ENCODE measurements around the gene BCS1L. TPM values are rescaled to one million over a fixed set of nuclear protein-coding genes. Genes with fewer than 3 reads are reported as not detected.

BCS1L gene
- total and polyA plus RNA-seq, 2 of the 8 experiments (the other 6 are each of a cell fraction or from before 2014, with no cell fraction given): 23.7 to 37.1 TPM

GRCh38 chr2:218648787-218649100 is 10.7 kb upstream of the BCS1L start:
- H3K4me1 ChIP-seq (replicated peaks in 1 of 4; ENCODE audit: control insufficient read depth in 3 of 4, insufficient read depth in 4 of 4, low read length in 3 of 4): no peaks in the 10 kb centered on the region
- H2BK20ac ChIP-seq (ENCODE audit: low read length): no peak overlapping the region
- no peak overlapping the region for H3K18ac ChIP-seq (ENCODE audit: extremely low read depth, low read length)
- H2BK5ac ChIP-seq (ENCODE audit: low read depth, low read length): no peak overlapping the region
- no peak overlapping the region for H3K27ac ChIP-seq (ENCODE audit: low read depth, low read length)
- no peaks in the 10 kb centered on the region for H3K27me3 ChIP-seq (replicated peaks in 1 of 4; ENCODE audit: control insufficient read depth in 3 of 4, extremely low read depth in 1 of 4, insufficient read depth in 3 of 4, low read length in 3 of 4)
- H4K20me1 ChIP-seq (replicated peaks in 1 of 2; ENCODE audit: control insufficient read depth in 1 of 2, insufficient read depth in 2 of 2, low read length in 2 of 2): peaks cover 0 to 16% of the 10 kb centered on the region in 2 experiments
- DNase-seq (ENCODE audit: low read depth in 1 of 2, low spot score in 2 of 2): no peak
- no peak overlapping the region for H2AFZ ChIP-seq (ENCODE audit: low read length)
- FAIRE-seq: no peak
- no peaks in the 10 kb centered on the region for H3K23me2 ChIP-seq (ENCODE audit: low read depth, low read length)
- no peak overlapping the region for H2BK12ac ChIP-seq (ENCODE audit: low read depth, low read length)
- H2BK120ac ChIP-seq (replicated peaks; ENCODE audit: low read depth, low read length): no peak overlapping the region
- no peak overlapping the region for H3K4me2 ChIP-seq (ENCODE audit: insufficient read depth in 1 of 2, low read depth in 2 of 2, low read length in 2 of 2)
- H3K23ac ChIP-seq (ENCODE audit: insufficient read length): no peak overlapping the region
- TF ChIP-seq GABPA (IDR thresholded peaks at IDR 0.05; ENCODE audit: borderline replicate concordance, insufficient read depth, low read length) (no peak), SUZ12 (IDR thresholded peaks at IDR 0.05; ENCODE audit: low read length) (no peak), MAFK (IDR thresholded peaks at IDR 0.05; ENCODE audit: low read depth, low read length) (no peak), SIN3A (conservative IDR thresholded peaks at IDR 0.05 in 1 of 2, IDR thresholded peaks at IDR 0.05 in 1 of 2; ENCODE audit: low read depth in 1 of 2, low read length in 2 of 2) (no peak), ZNF274 (IDR thresholded peaks at IDR 0.05; ENCODE audit: borderline replicate concordance, extremely low read depth, low read length) (no peak), JUN (IDR thresholded peaks at IDR 0.05; ENCODE audit: low read depth, low read length) (no peak), RXRA (IDR thresholded peaks at IDR 0.05; ENCODE audit: insufficient read depth, low read depth, low read length) (no peak)
- ChIA-PET POLR2A (ENCODE audit: partially characterized antibody) (interaction anchor here (1.1 to 3.4 kb wide), 3 partner anchors 9 to 39 kb away, joined by 3 to 16 read pairs (median 3); partner anchors contain the start of genes BCS1L and ZNF142), CTCF (ENCODE audit: partially characterized antibody) (interaction anchor here (0.8 to 6.0 kb wide), 26 partner anchors 10 to 373 kb away, joined by 3 to 48 read pairs (median 4); partner anchors contain the start of genes BCS1L, PLCD4, RNF25 and STK36)
- H3K4me3 ChIP-seq (ENCODE audit: extremely low read depth in 1 of 4, insufficient read depth in 2 of 4, low read depth in 3 of 4, low read length in 4 of 4): no peak overlapping the region
- peaks cover 37 to 81% (median 67%) of the 10 kb centered on the region in 4 experiments for H3K36me3 ChIP-seq (ENCODE audit: control insufficient read depth in 2 of 4, insufficient read depth in 4 of 4, low read length in 3 of 4)
- H3K9me3 ChIP-seq (ENCODE audit: insufficient read depth in 2 of 2, low read depth in 1 of 2, low read length in 1 of 2): no peaks in the 10 kb centered on the region
- no peak overlapping the region for H4K5ac ChIP-seq (ENCODE audit: insufficient read length, low read depth, low read length)
- no peak overlapping the region for H4K91ac ChIP-seq (replicated peaks; ENCODE audit: insufficient read length, low read length)
- H3K79me1 ChIP-seq (ENCODE audit: low read depth, low read length): no peaks in the 10 kb centered on the region
- H3K79me2 ChIP-seq (ENCODE audit: control insufficient read depth in 1 of 2, insufficient read depth in 2 of 2, low read length in 2 of 2): no peaks in the 10 kb centered on the region; a peak in 1 of 4 replicates
- H2BK15ac ChIP-seq (ENCODE audit: low read length): no peak overlapping the region
- 90% methylated on average over 11 of the region's 11 CpGs; no CpG with 5 or more reads in 1 of the 2 experiments for WGBS, 2 experiments (ENCODE audit: extremely low coverage in 1 of 2, insufficient coverage in 1 of 2, insufficient read length in 1 of 2, insufficient replicate concordance in 2 of 2, low coverage in 1 of 2, low lambda C conversion rate in 2 of 2, missing lambda C conversion rate in 1 of 2)
- H3K9ac ChIP-seq (replicated peaks in 1 of 4; ENCODE audit: extremely low read depth in 1 of 4, low read depth in 3 of 4, low read length in 3 of 4): no peak overlapping the region
- no peak overlapping the region for H3K56ac ChIP-seq (replicated peaks; ENCODE audit: insufficient read length, low read depth, low read length)
- H2AK5ac ChIP-seq (ENCODE audit: low read depth, low read length): no peak overlapping the region
- H3K4ac ChIP-seq (replicated peaks; ENCODE audit: insufficient read length, low read depth, low read length): no peak overlapping the region
- H4K8ac ChIP-seq (ENCODE audit: extremely low read depth, insufficient read depth, low read length): no peak overlapping the region
- H3K14ac ChIP-seq (ENCODE audit: insufficient read length): no peak overlapping the region
